GM18867 (cell line): Measurements from ENCODE around the gene ACOT12.
"Not testable (repeated sequence)": the region's sequence is repeated elsewhere in the genome, so short reads cannot be mapped to it uniquely, and the experiment has no call there.

Experiments
- ATAC-seq: cut with Tn5 transposase; IDR thresholded peaks from one replicate; pipeline ENCODE4 v1.9.1; 2021; ENCODE audit warnings: mild to moderate bottlenecking, moderate library complexity; ENCODE audit not compliant: unreplicated experiment

Gene ACOT12

GRCh38 chr5:81393783-81394718, at the start of gene ACOT12:
TSS of gene ACOT12 (minus strand) at chr5:81394134. CDS start at chr5:81394114, 20 bp downstream.
- no peak for ATAC-seq

GRCh38 chr5:81435023-81435422, 41.1 kb upstream of the ACOT12 start:
- ATAC-seq = no peak

- no peak for ATAC-seq
Observed at GRCh38 chr5:81429985-81430384, 36.1 kb upstream of the ACOT12 start.

GRCh38 chr5:81429363-81429762, 35.4 kb upstream of the ACOT12 start:
- no peak for ATAC-seq

- ATAC-seq = no peak
Observed at GRCh38 chr5:81428861-81429260, 34.9 kb upstream of the ACOT12 start.

GRCh38 chr5:81428446-81428845, 34.5 kb upstream of the ACOT12 start:
- no peak for ATAC-seq

GRCh38 chr5:81427566-81427965, 33.6 kb upstream of the ACOT12 start:
- no peak for ATAC-seq

GRCh38 chr5:81426359-81427030, 32.6 kb upstream of the ACOT12 start:
- ATAC-seq = no peak

- ATAC-seq = peak; percentile 51
Observed at GRCh38 chr5:81425569-81425968, 31.6 kb upstream of the ACOT12 start.

GRCh38 chr5:81424728-81425127, 30.8 kb upstream of the ACOT12 start:
- ATAC-seq = no peak

GRCh38 chr5:81422671-81423070, 28.7 kb upstream of the ACOT12 start:
- ATAC-seq = no peak

GRCh38 chr5:81420039-81420667, 26.2 kb upstream of the ACOT12 start:
- no peak for ATAC-seq

- ATAC-seq = no peak
Observed at GRCh38 chr5:81418606-81419005, 24.7 kb upstream of the ACOT12 start.

- ATAC-seq = no peak
Observed at GRCh38 chr5:81417052-81417451, 23.1 kb upstream of the ACOT12 start.

- no peak for ATAC-seq
Observed at GRCh38 chr5:81409896-81410295, 16.0 kb upstream of the ACOT12 start.

GRCh38 chr5:81409361-81409760, 15.4 kb upstream of the ACOT12 start:
- ATAC-seq = no peak

- ATAC-seq = no peak
Observed at GRCh38 chr5:81408496-81408895, 14.6 kb upstream of the ACOT12 start.

GRCh38 chr5:81407811-81408210, 13.9 kb upstream of the ACOT12 start:
- ATAC-seq = not testable (repeated sequence)

GRCh38 chr5:81405126-81405891, 11.4 kb upstream of the ACOT12 start:
- no peak for ATAC-seq

GRCh38 chr5:81402192-81402930, 8.4 kb upstream of the ACOT12 start:
- no peak for ATAC-seq
